ENCODE data around the gene SLC7A6OS. TPM values are rescaled to one million over a fixed set of nuclear protein-coding genes. Genes with fewer than 3 reads are reported as not detected.

The SLC7A6OS gene
- total RNA-seq, 4 donors from 2014 or later, result 11.4 to 26.0 (median 18.3) TPM

DNA sequence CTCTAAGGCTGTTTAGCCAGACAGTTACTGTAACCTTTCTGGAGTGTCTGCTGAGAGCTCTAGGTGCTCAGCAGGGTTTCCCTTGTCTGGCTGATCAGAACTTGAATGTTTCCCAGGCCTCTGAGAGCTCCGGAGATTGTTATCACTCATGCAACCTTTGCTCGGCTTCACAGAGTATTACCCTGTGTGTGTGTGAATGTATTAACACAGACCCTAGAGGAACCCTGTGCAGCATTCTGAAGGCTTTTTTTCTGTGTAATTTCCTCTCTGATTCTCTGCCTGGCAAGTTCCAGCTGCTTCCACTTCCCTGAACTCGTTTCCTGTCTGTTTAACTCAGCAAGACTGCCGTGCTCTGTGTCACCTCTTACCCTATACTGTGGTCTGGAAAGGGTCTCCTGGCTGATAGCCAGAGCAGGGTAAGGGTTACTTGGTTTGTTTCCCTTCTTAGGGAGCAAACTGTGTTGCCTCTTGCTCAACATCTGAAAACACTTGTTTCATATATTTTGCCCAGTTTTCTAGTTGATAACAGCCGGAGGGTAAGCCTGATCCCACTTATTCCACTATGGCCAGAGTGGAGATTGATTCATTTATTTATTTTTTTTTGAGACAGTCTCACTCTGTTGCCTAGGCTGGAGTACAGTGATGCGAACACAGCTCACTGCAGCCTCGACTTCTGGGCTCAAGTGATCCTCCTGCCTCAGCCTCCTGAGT lies 21.8 kb upstream of the SLC7A6OS start:
- Histone ChIP-seq H3K4me1 (peaks cover 0 to 26% (median 0%) of the 10 kb centered on the region in 4 donors), H3K36me3 (peaks cover 0 to 2% (median 0%) of the 10 kb centered on the region in 3 donors), H3K9me3 (no peaks in the 10 kb centered on the region), H3K4me3 (no peak overlapping the region), H3K27me3 (no peaks in the 10 kb centered on the region), H3K27ac (peak overlapping the region in 3 of 4 donors; percentile 8 to 66 (median 63))
- peak in 1 of 3 donors; percentile 54 for DNase-seq
- TF ChIP-seq CTCF (IDR thresholded peaks at IDR 0.05), result no peak
- no peak for TF ChIP-seq POLR2A (IDR thresholded peaks at IDR 0.05)

GRCh38 chr16:68331879-68332410 lies 21.2 kb upstream of the SLC7A6OS start:
- Histone ChIP-seq H3K4me1 (peaks cover 0 to 26% (median 0%) of the 10 kb centered on the region in 4 donors), H3K27ac (peak overlapping the region in 3 of 4 donors; percentile 8 to 66 (median 63))

DNA sequence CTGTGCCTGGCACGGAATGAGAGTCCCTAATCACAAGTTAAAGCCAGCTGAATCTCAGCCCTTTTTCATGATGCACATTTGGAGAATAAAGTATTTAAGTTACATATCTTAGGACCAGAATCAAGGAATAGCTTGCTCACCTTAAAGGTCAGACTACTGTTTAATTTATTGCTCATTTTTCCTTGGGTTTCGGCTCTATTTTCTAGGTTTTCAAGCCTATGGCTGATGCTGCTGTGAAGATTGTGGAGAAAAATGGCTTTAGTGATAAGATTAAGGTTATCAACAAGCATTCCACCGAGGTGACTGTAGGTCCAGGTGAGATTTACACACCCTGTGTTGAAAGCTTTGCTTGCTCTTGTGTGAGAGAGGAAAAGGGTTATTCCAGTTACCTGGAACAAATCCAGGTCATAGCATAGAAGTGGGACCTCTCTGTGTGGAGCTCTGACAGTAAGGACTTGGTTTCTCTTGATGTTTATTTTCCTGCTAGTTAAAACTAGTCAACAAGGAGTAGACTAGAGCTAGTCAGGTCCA lies 18.2 kb upstream of the SLC7A6OS start:
- Histone ChIP-seq H3K36me3 (peaks cover 0 to 10% (median 0%) of the 10 kb centered on the region in 3 donors), H3K27me3 (no peaks in the 10 kb centered on the region), H3K4me3 (no peak overlapping the region), H3K27ac (no peak overlapping the region), H3K9me3 (no peaks in the 10 kb centered on the region), H3K4me1 (peaks cover 0 to 26% (median 0%) of the 10 kb centered on the region in 4 donors)
- DNase-seq, result no peak
- TF ChIP-seq CTCF (IDR thresholded peaks at IDR 0.05) (no peak), POLR2A (IDR thresholded peaks at IDR 0.05) (no peak)

More at GRCh38 chr16:68331879-68332410, 21.2 kb upstream of the SLC7A6OS start:
- TF ChIP-seq CTCF (IDR thresholded peaks at IDR 0.05) (no peak), POLR2A (IDR thresholded peaks at IDR 0.05) (no peak)
- Histone ChIP-seq H3K27me3 (no peaks in the 10 kb centered on the region), H3K4me3 (no peak overlapping the region), H3K9me3 (no peaks in the 10 kb centered on the region), H3K36me3 (no peaks in the 10 kb centered on the region)
- DNase-seq, result no peak

DNA sequence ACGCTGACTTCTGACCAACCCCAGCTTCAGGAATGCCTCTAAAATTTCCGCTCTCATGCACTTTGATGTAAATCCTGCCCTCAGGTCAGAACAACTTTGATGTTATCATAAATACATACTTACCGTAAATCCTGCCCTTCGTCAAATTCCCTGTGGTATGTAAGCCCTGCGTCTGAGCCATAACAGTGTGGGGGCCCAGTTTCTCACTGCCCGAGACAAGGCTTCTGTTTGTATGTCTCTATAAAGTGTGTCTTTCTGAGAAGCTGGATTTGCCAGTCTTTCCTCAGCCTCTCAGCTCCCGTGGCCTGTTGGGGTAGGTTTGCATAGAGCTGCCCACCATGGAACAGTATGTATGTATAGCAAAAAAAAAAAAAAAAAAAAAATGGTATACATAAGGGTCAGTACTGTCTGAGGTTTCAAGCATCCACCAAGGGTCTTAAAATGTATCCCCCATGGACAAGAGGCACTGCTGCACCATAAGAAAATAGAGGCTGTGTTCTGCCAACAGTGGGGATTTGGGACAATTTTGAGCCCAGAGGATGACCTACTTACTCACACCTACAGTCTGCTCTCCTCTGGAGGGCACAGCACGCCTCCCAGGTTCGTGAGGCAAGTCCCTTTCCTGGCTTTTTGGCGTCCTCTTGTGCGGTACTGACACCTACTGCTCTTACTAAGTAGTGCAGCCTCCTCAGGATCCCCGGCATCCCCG lies 17.6 kb upstream of the SLC7A6OS start:
- DNase-seq, result peak; percentile 74 to 91 (median 75)
- Histone ChIP-seq H3K27ac (no peak overlapping the region), H3K36me3 (peaks cover 0 to 13% (median 0%) of the 10 kb centered on the region in 3 donors), H3K4me3 (no peak overlapping the region), H3K9me3 (no peaks in the 10 kb centered on the region), H3K27me3 (no peaks in the 10 kb centered on the region), H3K4me1 (peaks cover 0 to 20% (median 0%) of the 10 kb centered on the region in 4 donors)
- TF ChIP-seq POLR2A (IDR thresholded peaks at IDR 0.05) (no peak), CTCF (IDR thresholded peaks at IDR 0.05) (peak; percentile 79 to 97 (median 94))

DNA sequence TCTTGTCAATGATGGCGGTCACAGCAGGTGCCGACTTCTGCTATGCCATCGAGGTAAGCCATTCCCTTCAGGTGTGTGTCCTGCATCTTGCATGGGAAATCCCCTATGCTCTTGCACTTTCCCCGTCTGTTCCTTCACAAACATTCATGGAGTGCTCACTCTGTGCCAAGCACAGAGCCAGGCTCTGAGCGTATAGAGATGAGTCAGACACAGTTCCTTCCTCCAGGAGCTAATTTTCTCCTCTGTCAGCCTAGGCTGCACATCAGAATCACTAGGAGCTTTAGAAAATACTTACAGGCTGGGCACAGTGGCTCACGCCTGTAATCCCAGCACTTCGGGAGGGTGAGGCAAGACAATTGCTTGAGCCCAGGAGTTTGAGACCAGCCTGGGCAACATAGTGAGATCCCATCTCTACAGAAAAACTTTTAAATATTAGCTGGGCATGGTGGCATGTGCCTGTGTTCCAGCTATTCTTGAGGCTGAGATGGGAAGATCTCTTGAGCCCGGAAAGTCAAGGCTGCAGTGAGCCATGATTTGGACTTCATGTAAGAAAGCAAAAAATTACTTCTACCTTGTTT lies 14.1 kb upstream of the SLC7A6OS start:
- no peaks in the 10 kb centered on the region for H3K27me3 ChIP-seq
- no peaks in the 10 kb centered on the region for H3K4me1 ChIP-seq
- no peak overlapping the region for H3K27ac ChIP-seq
- H3K36me3 ChIP-seq, result peaks cover 0 to 29% (median 0%) of the 10 kb centered on the region in 3 donors
- no peak for TF ChIP-seq CTCF (IDR thresholded peaks at IDR 0.05)
- TF ChIP-seq POLR2A (IDR thresholded peaks at IDR 0.05), result no peak
- H3K9me3 ChIP-seq, result no peaks in the 10 kb centered on the region
- no peak for DNase-seq
- no peak overlapping the region for H3K4me3 ChIP-seq
